ENCODE data around the gene ACSL6. TPM values are rescaled to one million over a fixed set of nuclear protein-coding genes. Genes with fewer than 3 reads are reported as not detected.

ACSL6 gene
- total RNA-seq = 1 to 10 TPM; 1.4 to 6.7 TPM

- ATAC-seq (replicated peaks) = peak; percentile 55
Measured at GRCh38 chr5:132011622-132012343, at the start of gene ACSL6. ACSL6 (minus strand) TSS chr5:132011658; CDS start chr5:132011553, 105 bp downstream.

DNA sequence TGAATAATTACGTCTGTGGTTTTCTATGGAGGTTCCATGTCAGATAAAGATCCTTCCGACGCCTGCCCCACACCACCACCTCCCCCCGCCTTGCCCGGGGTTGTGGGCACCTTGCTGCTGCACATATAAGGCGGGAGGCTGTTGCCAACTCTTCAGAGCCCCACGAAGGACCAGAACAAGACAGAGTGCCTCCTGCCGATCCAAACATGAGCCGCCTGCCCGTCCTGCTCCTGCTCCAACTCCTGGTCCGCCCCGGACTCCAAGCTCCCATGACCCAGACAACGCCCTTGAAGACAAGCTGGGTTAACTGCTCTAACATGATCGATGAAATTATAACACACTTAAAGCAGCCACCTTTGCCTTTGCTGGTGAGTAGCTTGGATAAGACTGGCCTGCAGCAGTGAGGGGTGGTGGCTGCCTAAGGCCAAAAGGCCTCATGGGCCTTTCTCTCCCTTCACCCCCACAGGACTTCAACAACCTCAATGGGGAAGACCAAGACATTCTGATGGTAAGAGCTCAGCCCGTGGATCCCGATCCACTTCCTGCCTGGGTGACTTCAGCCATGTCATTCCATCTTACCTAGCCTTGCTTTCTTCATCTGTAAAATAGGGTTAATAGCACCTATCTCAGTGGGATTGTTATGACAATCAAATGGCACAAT is 49.2 kb upstream of the ACSL6 start, which contains the start of gene IL3:
IL3 (plus strand) TSS at position 155 of the 661 bp plus-strand sequence; CDS start at position 207, 52 bp downstream.
- Mint-ChIP-seq H3K9me3 (no peaks in the 10 kb centered on the region), H3K27ac (peak within 1 kb of the TSS; percentile 17), H3K4me1 (peaks cover 35% of the 10 kb centered on the region), H3K36me3 (ENCODE audit: low read depth) (no peaks in the 10 kb centered on the region), H3K27me3 (no peaks in the 10 kb centered on the region), H3K4me3 (no peak within 1 kb of the TSS)
- ATAC-seq (replicated peaks) = no peak

More at GRCh38 chr5:132011622-132012343, at the start of gene ACSL6:
- Mint-ChIP-seq H3K9me3 (no peaks in the 10 kb centered on the region), H3K27ac (no peak within 1 kb of the TSS), H3K4me1 (peaks cover 19% of the 10 kb centered on the region), H3K27me3 (peaks cover 19% of the 10 kb centered on the region), H3K4me3 (peak within 1 kb of the TSS; percentile 75), H3K36me3 (ENCODE audit: low read depth) (no peaks in the 10 kb centered on the region)

GRCh38 chr5:132059696-132060500 is 48.4 kb upstream of the ACSL6 start:
- Mint-ChIP-seq H3K27ac (peak overlapping the region; percentile 17), H3K27me3 (no peaks in the 10 kb centered on the region), H3K4me1 (peaks cover 38% of the 10 kb centered on the region), H3K36me3 (ENCODE audit: low read depth) (no peaks in the 10 kb centered on the region), H3K9me3 (no peaks in the 10 kb centered on the region), H3K4me3 (no peak overlapping the region)
- no peak for ATAC-seq (replicated peaks)

DNA sequence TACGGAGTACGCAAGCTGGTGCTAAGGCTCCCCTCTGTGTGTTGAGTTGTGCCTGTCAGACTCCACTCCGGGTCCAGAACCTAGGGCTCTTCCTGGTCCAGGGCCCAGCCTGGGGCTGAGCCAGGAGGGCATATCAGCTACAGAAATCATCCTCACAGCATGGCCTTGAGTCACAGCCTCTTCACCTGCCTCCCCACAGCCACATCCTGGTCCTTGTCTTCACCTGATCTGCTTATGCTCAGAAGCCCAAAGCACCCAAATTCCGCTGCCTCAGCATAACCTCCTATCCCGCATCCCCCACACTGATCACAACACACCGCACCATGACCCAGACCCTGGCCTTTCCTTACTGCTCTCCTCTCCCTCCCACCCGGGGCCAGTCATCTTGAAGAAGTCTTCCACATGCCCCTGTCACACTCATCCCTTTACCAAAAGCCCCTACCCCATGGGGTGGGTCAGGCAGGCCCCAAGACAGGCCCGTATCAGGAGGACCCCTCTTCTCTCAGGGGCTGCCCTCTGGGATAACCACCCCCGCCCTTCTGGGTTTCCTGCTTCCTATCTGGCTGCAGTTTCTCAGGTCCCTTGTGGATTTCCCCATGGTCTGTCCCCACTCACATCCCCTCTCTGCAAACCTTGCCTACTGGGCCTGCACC is 47.7 kb upstream of the ACSL6 start:
- ATAC-seq (replicated peaks) = peak; percentile 57
- Mint-ChIP-seq H3K9me3 (no peaks in the 10 kb centered on the region), H3K4me1 (peaks cover 41% of the 10 kb centered on the region), H3K36me3 (ENCODE audit: low read depth) (no peaks in the 10 kb centered on the region), H3K27ac (peak overlapping the region; percentile 17), H3K27me3 (no peaks in the 10 kb centered on the region), H3K4me3 (no peak overlapping the region)

- Mint-ChIP-seq H3K27ac (no peak overlapping the region), H3K4me3 (no peak overlapping the region), H3K36me3 (ENCODE audit: low read depth) (no peaks in the 10 kb centered on the region), H3K4me1 (peaks cover 41% of the 10 kb centered on the region), H3K9me3 (no peaks in the 10 kb centered on the region), H3K27me3 (no peaks in the 10 kb centered on the region)
- no peak for ATAC-seq (replicated peaks)
Measured at GRCh38 chr5:132058646-132059042, 47.2 kb upstream of the ACSL6 start.

DNA sequence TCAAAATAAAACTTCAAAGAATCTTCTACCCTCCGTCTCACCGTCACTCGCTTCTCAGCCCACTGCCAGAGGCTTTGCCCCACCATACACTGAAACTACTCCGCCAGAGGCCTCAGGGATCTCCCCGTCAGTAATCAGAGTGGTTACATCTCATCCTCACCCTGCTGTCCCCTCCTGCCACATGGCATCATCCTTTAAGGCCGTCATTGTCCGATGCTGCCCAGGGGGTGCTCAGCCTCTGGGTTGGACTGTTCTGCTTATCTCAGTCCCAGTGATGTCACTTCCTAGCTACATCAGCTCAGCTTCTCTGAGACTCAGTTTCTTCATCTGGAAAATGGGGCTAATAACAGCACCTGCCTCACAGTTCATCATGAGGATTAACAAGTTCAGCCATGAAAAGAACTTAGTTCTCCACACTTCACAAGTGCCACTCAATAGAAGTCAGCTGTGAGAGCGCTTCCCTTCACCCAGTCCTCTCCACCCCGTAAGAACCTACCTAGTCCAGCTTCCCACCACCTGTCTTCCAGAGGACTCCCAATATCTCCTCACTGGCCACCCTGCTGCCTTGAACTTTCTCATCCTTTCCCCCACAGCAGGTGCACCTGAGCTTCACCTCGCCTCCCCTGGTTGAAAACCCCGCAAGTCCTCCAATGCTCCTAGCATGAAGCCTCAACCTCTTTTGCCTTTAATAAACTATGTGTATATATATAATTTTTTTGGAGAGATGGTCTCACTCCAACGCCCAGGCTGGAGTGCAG is 46.2 kb upstream of the ACSL6 start:
- Mint-ChIP-seq H3K9me3 (no peaks in the 10 kb centered on the region), H3K4me1 (peaks cover 41% of the 10 kb centered on the region), H3K4me3 (peak overlapping the region; percentile 26), H3K36me3 (ENCODE audit: low read depth) (no peaks in the 10 kb centered on the region), H3K27ac (peak overlapping the region; percentile 65), H3K27me3 (no peaks in the 10 kb centered on the region)
- no peak for ATAC-seq (replicated peaks)

DNA sequence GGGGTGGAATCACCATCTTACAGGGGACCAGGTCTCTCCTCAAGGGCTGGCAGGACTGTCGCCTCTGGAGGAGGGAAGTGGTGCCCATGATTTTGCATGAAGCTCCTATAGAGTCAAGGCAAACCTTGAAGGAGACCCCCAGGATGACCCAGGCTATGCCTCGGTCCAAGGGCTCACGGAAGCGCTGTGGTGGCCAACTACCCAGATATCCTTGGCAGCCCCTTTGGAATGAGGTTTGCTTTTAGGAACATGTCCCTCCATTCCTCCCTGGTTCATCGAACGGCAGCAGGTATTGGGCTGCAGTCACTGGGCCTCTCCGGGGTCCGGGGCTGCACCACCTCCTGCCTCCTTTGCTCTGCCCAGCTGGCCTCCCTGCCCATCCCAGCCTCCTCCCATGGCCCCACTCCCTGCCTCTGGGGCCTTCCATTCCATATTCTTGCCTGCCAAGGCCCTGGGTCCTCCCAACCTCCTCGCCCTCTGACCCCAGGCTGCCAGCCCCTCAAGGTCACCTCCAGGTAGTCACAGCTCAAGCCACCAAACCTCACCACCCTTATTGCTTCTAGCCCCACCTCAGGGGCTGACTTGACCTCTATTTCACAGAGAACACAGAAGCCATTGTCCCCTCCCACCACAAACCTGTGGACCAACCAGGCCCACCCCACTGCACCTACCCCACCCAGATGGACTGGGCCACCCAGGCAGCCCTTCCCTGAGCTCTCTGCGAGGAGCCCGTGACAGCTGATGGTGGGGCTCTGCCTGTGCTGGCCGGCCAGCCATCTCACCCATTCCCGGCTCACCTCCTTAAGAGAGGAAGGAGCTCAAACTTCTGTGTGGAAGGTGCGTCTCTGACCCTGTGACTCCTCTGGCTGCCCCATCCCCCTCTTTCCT is 45.4 kb upstream of the ACSL6 start:
- H3K4me3 Mint-ChIP-seq = peak overlapping the region; percentile 26
- peak overlapping the region; percentile 65 for H3K27ac Mint-ChIP-seq
- no peaks in the 10 kb centered on the region for H3K27me3 Mint-ChIP-seq
- peaks cover 41% of the 10 kb centered on the region for H3K4me1 Mint-ChIP-seq
- no peak for ATAC-seq (replicated peaks)
- H3K9me3 Mint-ChIP-seq = no peaks in the 10 kb centered on the region
- H3K36me3 Mint-ChIP-seq (ENCODE audit: low read depth) = no peaks in the 10 kb centered on the region

- H3K4me1 Mint-ChIP-seq = peaks cover 41% of the 10 kb centered on the region
- H3K9me3 Mint-ChIP-seq = no peaks in the 10 kb centered on the region
- peak overlapping the region; percentile 42 for H3K4me3 Mint-ChIP-seq
- H3K27ac Mint-ChIP-seq = peak overlapping the region; percentile 75
- ATAC-seq (replicated peaks) = peak; percentile 67
- H3K36me3 Mint-ChIP-seq (ENCODE audit: low read depth) = no peaks in the 10 kb centered on the region
- no peaks in the 10 kb centered on the region for H3K27me3 Mint-ChIP-seq
Measured at GRCh38 chr5:132055808-132056609, 44.6 kb upstream of the ACSL6 start.

DNA sequence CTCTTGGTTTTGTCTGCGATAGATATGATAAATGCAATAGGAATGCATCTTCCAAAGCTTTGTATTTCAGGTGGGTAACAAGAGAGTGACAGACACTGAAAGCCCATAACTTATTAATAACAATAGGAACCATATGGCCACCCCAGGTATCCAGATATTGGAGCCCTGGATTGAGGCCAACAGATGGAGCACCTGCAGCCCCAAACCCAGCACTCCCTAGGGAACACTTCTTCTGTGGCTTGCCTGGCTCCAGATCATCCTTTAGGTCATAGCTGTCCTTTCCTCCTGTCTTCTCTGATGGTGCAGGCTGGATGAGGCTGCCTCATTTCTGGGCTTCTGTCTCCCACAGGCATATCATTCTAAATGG is 44.0 kb upstream of the ACSL6 start:
- H3K4me3 Mint-ChIP-seq = peak overlapping the region; percentile 42
- no peaks in the 10 kb centered on the region for H3K27me3 Mint-ChIP-seq
- ATAC-seq (replicated peaks) = no peak
- H3K27ac Mint-ChIP-seq = no peak overlapping the region
- no peaks in the 10 kb centered on the region for H3K9me3 Mint-ChIP-seq
- H3K36me3 Mint-ChIP-seq (ENCODE audit: low read depth) = no peaks in the 10 kb centered on the region
- peaks cover 41% of the 10 kb centered on the region for H3K4me1 Mint-ChIP-seq

GRCh38 chr5:132054697-132055440 is 43.4 kb upstream of the ACSL6 start:
- Mint-ChIP-seq H3K4me3 (no peak overlapping the region), H3K36me3 (ENCODE audit: low read depth) (no peaks in the 10 kb centered on the region), H3K27me3 (no peaks in the 10 kb centered on the region), H3K27ac (no peak overlapping the region), H3K9me3 (no peaks in the 10 kb centered on the region), H3K4me1 (peaks cover 41% of the 10 kb centered on the region)
- ATAC-seq (replicated peaks) = no peak

GRCh38 chr5:132054031-132054696 is 42.7 kb upstream of the ACSL6 start:
- Mint-ChIP-seq H3K27ac (no peak overlapping the region), H3K9me3 (no peaks in the 10 kb centered on the region), H3K4me3 (no peak overlapping the region), H3K27me3 (no peaks in the 10 kb centered on the region), H3K4me1 (peaks cover 34% of the 10 kb centered on the region), H3K36me3 (ENCODE audit: low read depth) (no peaks in the 10 kb centered on the region)
- no peak for ATAC-seq (replicated peaks)
